HG02884 (cell line): ENCODE results near the gene CAPN14.

Experiments used
- ATAC-seq: cut with Tn5 transposase; IDR thresholded peaks from one replicate; pipeline ENCODE4 v1.9.1; 2021; ENCODE audit warnings: mild to moderate bottlenecking, moderate library complexity; ENCODE audit not compliant: unreplicated experiment

CAPN14 gene

GRCh38 chr2:31243053-31243452, 25.7 kb upstream of the CAPN14 start:
- ATAC-seq: no peak

DNA sequence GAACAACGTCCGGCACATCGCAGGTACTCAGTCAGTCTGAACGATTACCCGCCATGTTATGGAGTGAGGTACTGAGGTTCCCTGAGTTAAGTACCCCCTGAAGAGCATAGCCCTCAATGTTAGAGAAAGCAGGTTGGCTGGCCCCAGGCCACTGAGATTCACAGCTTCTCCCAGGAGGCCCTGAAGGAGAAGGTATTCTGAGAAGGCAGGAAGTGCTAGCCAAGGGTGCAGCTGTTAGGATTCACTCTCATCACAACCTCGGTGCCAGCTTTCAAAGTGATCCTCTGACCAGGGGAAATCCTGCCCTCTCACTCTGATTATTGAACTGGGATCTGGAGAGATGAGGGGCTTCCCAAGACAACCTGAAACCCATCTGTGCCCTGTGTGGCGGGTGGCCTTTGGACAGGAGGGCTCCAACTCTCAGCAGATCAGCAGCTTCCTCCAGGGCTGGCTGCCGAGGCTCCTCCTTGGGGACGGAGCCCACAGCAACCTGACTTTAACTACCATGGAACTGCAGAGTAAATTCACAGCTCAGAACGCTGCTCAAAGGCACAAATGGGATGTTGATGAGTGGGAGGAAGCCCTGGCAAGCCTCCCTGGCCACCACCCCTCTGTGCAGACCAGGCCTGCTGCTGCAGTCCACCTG, 24.4 kb upstream of the CAPN14 start:
- no peak for ATAC-seq

DNA sequence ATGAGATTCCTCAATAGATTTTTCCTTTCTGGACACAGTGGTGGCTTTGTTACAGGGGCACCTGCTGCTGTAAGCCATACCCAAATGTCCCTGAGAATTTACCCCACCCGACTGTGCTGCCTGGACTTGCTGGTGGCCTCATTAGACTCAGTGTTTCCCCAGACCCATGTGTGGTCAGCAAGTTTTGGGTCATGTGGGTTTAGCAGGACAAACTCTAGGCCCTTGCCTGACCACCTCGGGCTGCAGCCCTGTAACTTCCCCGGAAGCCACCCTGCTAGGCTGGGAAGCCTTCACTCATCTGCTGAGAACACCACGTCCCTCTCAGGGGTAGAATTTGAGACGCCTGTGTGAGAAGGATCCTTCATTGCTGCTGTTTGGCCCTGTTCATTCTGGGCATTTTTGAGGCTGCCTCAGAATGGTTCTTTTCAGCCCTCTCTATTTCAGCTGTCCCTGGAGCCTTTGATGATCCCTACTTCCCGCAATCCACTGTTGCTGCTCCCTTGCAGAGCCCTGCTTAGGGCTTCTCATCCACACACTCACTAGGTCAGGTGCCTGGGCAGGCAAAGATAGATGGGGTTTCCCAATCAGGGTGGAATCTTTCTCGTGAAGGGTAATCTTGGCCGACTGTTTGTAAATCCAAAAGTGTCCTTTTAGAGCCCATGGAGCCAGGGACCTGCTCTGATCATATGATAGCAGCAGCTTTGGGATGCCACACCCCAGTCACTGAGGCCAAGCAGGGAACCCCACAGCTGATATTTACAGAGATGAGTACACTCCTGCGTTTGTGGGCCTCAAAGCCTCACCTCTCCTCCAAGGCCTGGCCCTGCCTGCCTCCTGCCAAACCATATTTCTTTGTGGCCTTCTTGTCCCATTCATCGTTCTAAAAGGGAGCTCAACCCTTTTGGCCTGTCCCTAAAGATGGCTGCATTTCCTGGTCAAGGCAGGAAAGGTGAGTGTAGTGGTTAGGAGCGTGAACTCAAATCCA, 23.4 kb upstream of the CAPN14 start:
- no peak for ATAC-seq

GRCh38 chr2:31239593-31240177, 22.4 kb upstream of the CAPN14 start:
- no peak for ATAC-seq

- ATAC-seq: no peak
These were observed 21.7 kb upstream of the CAPN14 start for GRCh38 chr2:31238906-31239592.

- ATAC-seq: no peak
These were observed 21.0 kb upstream of the CAPN14 start for GRCh38 chr2:31238126-31238905.

DNA sequence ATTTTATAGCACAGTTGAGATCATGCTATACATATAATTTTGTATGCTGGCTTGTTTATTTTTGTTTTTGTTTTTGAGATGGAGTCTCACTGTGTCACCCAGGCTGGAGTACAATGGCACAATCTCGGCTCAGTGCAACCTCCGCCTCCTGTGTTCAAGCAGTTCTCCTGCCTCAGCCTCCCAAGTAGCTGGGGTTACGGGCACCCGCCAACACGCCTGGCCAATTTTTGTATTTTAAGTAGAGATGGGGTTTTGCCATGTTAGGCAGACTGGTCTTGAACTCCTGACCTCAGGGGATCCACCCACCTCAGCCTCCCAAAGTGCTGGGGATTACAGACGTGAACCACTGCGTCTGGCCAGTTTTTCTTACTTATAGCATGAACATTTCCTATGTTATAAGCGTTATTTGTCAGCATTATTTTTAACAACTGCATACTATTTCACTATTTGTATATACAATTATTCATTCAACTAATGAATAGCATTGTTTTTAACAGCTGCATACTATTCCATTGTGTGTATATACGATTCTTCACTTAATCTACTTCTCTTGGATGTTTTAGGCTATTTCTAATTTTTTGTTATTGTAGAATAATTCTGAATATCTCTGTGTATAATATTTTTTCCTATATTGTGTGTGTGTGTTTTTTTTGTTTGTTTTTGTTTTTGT, 20.2 kb upstream of the CAPN14 start:
- ATAC-seq: no peak

DNA sequence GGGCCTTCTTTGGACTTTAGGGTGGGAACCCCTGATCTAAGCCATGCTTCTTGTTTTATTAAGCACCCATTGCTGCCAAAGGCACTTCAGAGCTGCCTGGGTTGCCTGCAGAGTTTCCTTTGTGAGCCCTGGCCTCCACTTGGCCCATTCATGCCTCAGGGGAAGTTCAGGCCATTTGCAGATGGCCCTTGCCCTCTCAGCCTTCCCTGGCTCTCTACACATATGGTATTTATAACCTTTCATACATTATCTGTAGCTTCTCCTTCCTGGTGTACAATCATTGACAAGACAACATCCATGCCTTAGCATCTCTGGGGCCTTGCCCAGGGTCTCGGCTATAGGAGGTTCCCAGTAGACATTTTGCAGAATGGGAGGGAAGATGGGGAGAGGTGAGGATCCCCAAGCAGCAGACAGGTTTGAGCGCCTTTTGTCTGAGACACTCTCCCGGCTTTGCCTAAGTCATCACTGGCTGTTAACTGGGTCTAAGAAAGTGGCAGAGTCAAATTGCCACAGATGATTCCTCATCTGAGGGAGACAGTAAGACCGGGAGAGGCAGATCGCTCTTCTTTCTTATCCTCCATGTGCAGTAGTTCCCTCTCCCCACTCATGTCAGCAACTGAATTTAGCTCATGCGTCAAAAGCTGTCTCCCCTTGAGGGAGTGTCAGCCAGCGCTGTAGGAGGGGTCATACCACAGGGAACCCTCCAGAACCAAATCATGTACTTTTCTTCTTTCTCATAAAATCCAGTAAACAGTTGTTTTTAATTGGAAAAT, 19.3 kb upstream of the CAPN14 start:
- ATAC-seq: no peak

DNA sequence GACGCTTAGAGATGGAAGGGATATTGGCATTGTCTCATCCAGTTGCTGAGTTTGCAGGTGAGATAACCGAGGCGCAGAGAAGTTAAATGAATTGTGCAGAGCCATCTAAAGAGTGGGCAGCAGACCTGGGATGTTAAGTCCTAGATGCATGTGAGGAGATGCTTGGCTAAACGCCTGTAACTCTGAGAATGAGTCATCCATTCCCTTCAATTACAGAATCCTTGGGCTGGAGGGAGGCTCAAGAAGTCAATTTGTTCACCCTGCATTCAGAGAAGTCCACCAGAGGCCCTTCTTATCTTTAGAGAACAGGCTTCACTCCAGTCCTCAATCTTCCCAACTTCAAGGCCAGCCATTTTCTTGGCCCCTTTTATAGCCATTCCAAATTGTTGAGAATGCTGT, 18.2 kb upstream of the CAPN14 start:
- no peak for ATAC-seq

- ATAC-seq: no peak
These were observed 17.6 kb upstream of the CAPN14 start for GRCh38 chr2:31234683-31235503.

DNA sequence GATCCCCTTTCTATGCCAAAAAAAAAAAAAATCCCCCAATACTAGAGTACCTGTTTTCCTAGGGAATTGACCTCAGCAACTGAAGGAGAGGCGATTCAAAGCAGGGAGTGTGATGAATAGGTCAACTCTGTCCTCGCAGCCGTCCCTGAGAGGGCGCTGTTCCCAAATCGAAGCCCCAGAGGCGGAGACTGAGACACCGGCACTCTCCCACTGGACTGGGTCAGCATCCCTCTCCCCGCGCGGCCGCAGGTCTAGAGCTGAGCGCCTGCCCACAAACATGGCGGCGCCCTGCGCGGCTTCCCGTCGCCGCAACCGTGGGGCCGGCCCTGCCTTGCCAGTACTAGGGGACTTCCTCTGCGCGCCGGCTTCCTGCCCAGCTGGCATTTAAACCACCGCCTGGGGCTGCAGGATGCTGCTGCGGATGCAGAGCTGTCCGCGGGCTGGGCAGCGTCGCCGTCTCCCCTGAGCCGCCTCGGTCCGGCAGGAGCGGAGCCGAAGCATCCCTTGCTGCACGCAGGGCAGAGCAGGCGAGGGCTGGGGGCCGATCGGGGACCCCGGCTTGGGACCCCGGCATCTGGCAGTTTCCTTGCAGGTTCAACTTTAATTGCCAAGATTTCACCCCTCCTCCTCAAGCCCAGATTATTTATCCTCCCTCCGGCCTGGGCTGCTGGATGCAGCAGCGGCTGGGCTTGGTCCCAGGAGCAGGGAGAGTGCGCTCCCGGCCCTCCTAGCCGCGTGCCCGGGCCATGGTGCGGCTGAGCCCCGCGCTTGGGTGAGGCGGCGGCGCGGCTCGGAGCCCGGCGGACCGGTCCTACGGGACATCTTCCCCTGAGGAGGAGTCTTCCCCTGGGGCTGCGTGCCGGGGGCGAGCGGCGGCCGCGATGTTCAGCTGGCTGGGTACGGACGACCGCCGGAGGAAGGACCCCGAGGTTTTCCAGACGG, 16.7 kb upstream of the CAPN14 start, which contains the start of gene EHD3:
Gene EHD3 (plus strand): TSS at position 412 of the 942 bp plus-strand sequence. CDS start 470 bp downstream, at position 882.
- ATAC-seq: peak; percentile 91

- ATAC-seq: no peak
These were observed 15.9 kb upstream of the CAPN14 start for GRCh38 chr2:31233231-31233630.

DNA sequence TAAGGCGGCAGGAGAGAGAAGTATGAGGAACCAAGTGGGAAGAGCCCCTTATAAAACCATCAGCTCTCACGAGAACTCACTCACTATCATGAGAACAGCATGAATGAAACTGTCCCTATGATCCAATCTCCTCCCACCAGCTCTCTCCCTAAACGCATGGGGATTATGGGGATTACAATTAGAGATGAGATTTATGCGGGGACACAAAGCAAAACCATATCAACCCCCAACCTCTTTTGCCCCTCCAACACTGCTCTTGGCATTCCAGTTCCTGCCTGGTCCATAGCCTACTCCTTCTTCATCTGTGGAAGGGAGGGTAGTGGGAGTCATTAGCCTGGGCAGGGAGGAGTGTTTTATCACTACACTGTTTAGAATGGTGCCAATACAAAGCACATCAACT, 15.3 kb upstream of the CAPN14 start:
- ATAC-seq: no peak

GRCh38 chr2:31231571-31232302, 14.4 kb upstream of the CAPN14 start:
- no peak for ATAC-seq

GRCh38 chr2:31230751-31231150, 13.4 kb upstream of the CAPN14 start:
- ATAC-seq: no peak

- no peak for ATAC-seq
These were observed 11.4 kb upstream of the CAPN14 start for GRCh38 chr2:31228717-31229116.
